Upper lobe of left lung (tissue), 4 donors: ENCODE results near the gene GUCY2C.

ENCODE experiments used
- CTCF ChIP-seq, 6 experiments: fragments of 450-650 bp in 4 of 6; fragments of 200-600 bp in 2 of 6; sonication (generic) in 2 of 6; IDR thresholded peaks; one replicate each; pipeline ENCODE4 v1.5.1; 2016 to 2019; ENCODE audit warnings: antibody characterized with exemption in 6 of 6
- POLR2A ChIP-seq, 4 donors: fragments of 450-650 bp; IDR thresholded peaks; one replicate each; pipeline ENCODE4 v1.5.1; 2016 to 2017; ENCODE audit warnings: antibody characterized with exemption in 4 of 4, mild to moderate bottlenecking in 2 of 4

DNA sequence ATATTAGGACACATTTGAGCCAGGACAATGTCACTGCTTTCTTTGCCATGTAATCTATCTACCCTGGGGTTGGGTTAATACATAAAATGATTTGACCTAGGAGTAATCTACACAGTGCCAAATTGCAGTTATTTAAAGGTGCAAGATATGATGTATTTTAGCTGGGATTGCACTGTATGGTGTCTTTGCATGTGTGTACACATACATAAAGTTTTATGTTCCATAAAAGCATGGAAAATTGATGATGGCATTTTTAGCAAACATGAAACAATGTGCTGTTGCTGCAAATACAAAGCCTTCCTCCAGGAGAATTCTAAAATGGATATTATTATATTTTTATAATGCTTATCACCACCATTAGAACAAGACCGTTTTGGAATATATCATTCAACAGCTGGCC is 104.7 kb downstream of the GUCY2C start:
- TF ChIP-seq CTCF (IDR thresholded peaks at IDR 0.05) (no peak), POLR2A (IDR thresholded peaks at IDR 0.05) (no peak)
